Uterine smooth muscle cell (primary cell): Measurements from ENCODE around the gene INTS14. TPM values are rescaled to one million over a fixed set of nuclear protein-coding genes. Genes with fewer than 3 reads are reported as not detected.

Source experiments
- total RNA-seq: library from RNA; depleted of rRNA; stranded (reverse); fragments of >200 nt; gene quantifications from 2 replicates; pipeline ENCODE4 v1.2.3, GENCODE V29; 2014

The INTS14 gene
- total RNA-seq = 35.0 and 38.6 TPM in 2 replicates

GRCh38 chr15:65610871-65611718 is at the start of gene INTS14:
INTS14 (minus strand) TSS chr15:65611131; CDS start chr15:65607380, 3,751 bp downstream.

GRCh38 chr15:65621638-65622037 is 10.7 kb upstream of the INTS14 start, which contains the start of gene SLC24A1:
SLC24A1 (plus strand) TSS chr15:65621938; CDS start chr15:65624081, 2,143 bp downstream.

GRCh38 chr15:65530318-65531111 is 80.4 kb downstream of the INTS14 start, which contains the start of gene HACD3:
HACD3 (plus strand) TSS chr15:65530463; CDS start chr15:65530632, 169 bp downstream.

Other genes starting within 250 kb of the INTS14 start
- gene IGDCC3, start 233.1 kb downstream of the INTS14 start, total RNA-seq = under 0.01 TPM in 1 of 2 replicates, not detected in the other
- gene IGDCC4, start 188.2 kb downstream of the INTS14 start, total RNA-seq = 2.5 and 4.3 TPM in 2 replicates
- 44.0 and 44.2 TPM in 2 replicates for gene DPP8, start 93.4 kb downstream of the INTS14 start, total RNA-seq
- gene HACD3, start 80.7 kb downstream of the INTS14 start, total RNA-seq = 80.5 and 105 TPM in 2 replicates
- 3.7 TPM in 2 replicates for gene SLC24A1, start 10.8 kb upstream of the INTS14 start, total RNA-seq
- gene DENND4A, start 181.2 kb upstream of the INTS14 start, total RNA-seq = 20.0 and 21.1 TPM in 2 replicates